Ectodermal cell (in vitro differentiated cells): ENCODE data around the gene ENTPD3. TPM values are rescaled to one million over a fixed set of nuclear protein-coding genes. Genes with fewer than 3 reads are reported as not detected.

Experiments used
- H3K27ac ChIP-seq: 2 replicates; pipeline ENCODE4 v1.7.0; 2013; ENCODE audit warnings: mild to moderate bottlenecking, low read depth, low read length; ENCODE audit not compliant: insufficient read depth, poor library complexity, severe bottlenecking
- H3K27me3 ChIP-seq: 2 replicates; pipeline ENCODE4 v1.7.0; 2013; ENCODE audit warnings: mild to moderate bottlenecking, low read length; ENCODE audit not compliant: insufficient read depth, control insufficient read depth, poor library complexity, severe bottlenecking
- H3K36me3 ChIP-seq: one replicate; pipeline ENCODE4 v1.7.0; 2013; ENCODE audit warnings: low read length; ENCODE audit not compliant: control insufficient read depth, insufficient read depth
- H3K4me1 ChIP-seq: one replicate; pipeline ENCODE4 v1.7.0; 2013; ENCODE audit warnings: low read length; ENCODE audit not compliant: control insufficient read depth, insufficient read depth
- H3K4me3 ChIP-seq: 2 replicates; pipeline ENCODE4 v1.7.0; 2013; ENCODE audit warnings: low read depth, low read length, control low read depth; ENCODE audit not compliant: insufficient read depth
- H3K9me3 ChIP-seq: 2 replicates; pipeline ENCODE4 v1.7.0; 2013; ENCODE audit warnings: mild to moderate bottlenecking, low read length, moderate library complexity; ENCODE audit not compliant: control insufficient read depth
- WGBS, 2 experiments: methylation state at CpG; one replicate each; pipeline ENCODE4 v1.1.7; 2013; ENCODE audit warnings: missing lambda C conversion rate in 2 of 2; 5-methylcytosine and 5-hydroxymethylcytosine counted together
- polyA plus RNA-seq, 4 experiments: library from polyadenylated mRNA; stranded (reverse); fragments of 50-300 nt; gene quantifications; one replicate each; pipeline ENCODE4 v1.2.3, GENCODE V29; 2013

Gene ENTPD3, protein sequence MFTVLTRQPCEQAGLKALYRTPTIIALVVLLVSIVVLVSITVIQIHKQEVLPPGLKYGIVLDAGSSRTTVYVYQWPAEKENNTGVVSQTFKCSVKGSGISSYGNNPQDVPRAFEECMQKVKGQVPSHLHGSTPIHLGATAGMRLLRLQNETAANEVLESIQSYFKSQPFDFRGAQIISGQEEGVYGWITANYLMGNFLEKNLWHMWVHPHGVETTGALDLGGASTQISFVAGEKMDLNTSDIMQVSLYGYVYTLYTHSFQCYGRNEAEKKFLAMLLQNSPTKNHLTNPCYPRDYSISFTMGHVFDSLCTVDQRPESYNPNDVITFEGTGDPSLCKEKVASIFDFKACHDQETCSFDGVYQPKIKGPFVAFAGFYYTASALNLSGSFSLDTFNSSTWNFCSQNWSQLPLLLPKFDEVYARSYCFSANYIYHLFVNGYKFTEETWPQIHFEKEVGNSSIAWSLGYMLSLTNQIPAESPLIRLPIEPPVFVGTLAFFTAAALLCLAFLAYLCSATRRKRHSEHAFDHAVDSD
- polyA plus RNA-seq (2013, experiment 1 of 4), result not detected
- not detected for polyA plus RNA-seq (2013, experiment 2 of 4)
- not detected for polyA plus RNA-seq (2013, experiment 3 of 4)
- polyA plus RNA-seq (2013, experiment 4 of 4), result not detected

DNA sequence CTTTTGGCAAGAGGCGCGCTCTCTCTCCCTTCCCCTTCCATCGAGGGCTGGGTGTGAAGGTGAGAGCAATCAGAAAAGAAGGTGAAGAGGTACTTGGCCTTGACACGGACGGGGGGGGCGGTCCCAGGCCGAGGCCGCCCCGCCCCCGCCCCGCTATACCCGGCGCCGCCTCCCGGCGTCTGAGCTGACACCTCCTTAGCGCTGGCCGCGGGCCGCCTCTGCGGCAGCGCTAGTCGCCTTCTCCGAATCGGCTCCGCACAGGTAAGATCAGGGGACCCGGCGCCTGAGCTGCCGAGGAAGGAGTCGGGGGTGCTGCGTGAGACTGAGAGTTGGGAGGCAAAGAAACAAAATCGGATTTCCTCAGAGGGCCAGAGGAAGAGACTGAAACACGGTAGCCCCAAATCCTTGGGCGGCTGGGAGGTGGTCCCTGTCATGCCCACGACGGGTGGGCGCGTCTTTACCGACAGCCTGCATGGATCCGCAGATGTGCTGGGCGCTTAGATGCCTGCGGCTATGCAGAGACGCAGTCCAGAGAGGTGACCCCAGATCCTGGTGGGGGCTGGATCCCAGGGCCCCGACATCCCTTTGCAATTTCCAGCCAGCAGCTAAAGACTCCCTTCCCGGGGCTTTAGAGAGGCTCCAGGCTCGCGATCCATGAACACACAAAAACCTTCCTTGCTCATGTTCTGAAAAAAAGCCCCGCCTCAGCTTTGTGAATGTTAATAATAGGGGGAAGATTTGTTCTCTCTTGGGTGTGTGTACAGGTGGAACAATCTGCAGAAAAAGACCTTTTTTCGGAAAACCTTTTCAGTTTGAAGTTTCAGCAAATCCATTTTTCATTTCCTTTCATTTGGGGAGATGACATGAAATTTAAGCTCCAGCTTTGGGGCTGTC, at the start of gene ENTPD3:
ENTPD3 (plus strand) TSS at position 184 of the 894 bp plus-strand sequence. CDS start 874 bp downstream, outside the sequence.
- no peak within 1 kb of the TSS for H3K27ac ChIP-seq
- H3K4me3 ChIP-seq, result peak within 1 kb of the TSS; percentile 31
- H3K36me3 ChIP-seq, result no peaks in the 10 kb centered on the region
- peaks cover 42% of the 10 kb centered on the region for H3K27me3 ChIP-seq
- no peaks in the 10 kb centered on the region for H3K9me3 ChIP-seq
- H3K4me1 ChIP-seq, result no peaks in the 10 kb centered on the region
- 6% methylated on average over 49 of the region's 49 CpGs for WGBS, 2 experiments

DNA sequence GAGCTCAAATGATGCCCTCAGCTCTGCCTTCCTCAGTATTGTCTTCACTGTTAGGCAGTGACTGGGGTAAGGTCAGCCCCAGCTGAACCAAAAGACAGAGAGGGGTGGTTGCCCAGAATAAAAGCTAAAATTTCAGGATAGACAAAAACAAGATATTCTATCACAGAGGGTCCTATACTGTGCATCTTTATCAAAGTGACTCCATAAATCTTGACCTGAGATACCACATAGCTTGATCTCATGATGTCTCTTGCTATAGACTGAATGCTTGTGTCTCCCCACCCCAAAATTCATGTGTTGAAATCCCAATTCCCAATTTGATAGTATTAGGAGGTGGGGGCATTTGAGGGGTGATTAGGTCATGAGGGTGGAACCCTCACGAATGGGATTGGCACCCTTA, 47.1 kb upstream of the ENTPD3 start:
- no peak overlapping the region for H3K27ac ChIP-seq
- H3K36me3 ChIP-seq, result no peaks in the 10 kb centered on the region
- no peaks in the 10 kb centered on the region for H3K27me3 ChIP-seq
- 88 to 90% methylated on average over 1 of the region's 1 CpG for WGBS, 2 experiments
- H3K4me3 ChIP-seq, result no peak overlapping the region
- H3K4me1 ChIP-seq, result no peaks in the 10 kb centered on the region
- no peaks in the 10 kb centered on the region for H3K9me3 ChIP-seq

DNA sequence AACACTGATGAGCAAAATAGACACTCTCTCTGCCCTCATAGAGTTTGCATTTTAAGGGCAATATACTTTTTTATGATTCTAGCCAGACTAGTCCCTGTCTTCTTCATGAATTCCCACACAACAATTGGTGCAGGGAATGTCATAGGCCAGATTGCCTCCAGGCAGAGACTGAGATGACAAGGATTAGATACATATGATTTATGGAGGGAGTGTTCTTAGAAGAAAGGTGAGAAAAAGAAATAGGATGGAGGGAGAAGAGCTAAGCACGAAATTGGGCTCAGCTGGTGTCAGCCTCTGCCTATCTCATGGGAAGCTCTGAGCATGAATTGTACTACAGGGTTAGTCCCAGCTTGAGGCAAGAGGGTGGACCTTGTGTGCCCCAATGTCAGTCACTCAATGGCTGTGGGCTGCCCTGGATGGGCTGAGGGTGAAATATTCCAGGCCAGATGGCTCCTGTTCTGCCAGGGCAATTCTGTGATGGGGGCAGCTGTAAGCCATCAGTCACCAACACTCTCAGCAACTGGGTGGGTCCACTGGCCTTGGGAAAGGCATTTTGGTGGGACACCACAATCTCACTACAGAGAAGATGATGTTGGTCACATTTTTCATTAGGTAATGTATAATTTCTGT, 46.3 kb upstream of the ENTPD3 start:
- Histone ChIP-seq H3K4me3 (no peak overlapping the region), H3K4me1 (no peaks in the 10 kb centered on the region), H3K36me3 (no peaks in the 10 kb centered on the region), H3K27ac (no peak overlapping the region), H3K27me3 (no peaks in the 10 kb centered on the region), H3K9me3 (no peaks in the 10 kb centered on the region)
- WGBS, 2 experiments, result 79 to 88% methylated on average over 1 of the region's 1 CpG

DNA sequence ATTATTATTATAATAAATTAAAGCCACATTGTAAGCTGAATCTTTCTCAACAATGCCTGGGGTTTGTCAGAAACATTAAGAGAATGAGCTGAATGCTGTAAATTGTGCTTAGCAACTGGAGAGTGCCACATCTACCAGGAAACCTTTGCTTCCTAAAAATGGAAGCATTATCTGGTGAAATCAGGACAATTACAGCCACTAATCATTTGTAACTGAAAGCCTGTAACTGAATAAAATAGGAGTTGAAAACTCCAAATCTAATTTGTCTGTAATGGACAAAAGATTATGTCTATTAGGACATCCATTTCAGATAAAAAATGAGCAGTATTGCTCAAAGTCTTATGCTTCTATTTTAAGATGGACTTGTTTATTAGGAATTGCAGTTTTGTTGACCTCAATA, 45.3 kb upstream of the ENTPD3 start:
- H3K36me3 ChIP-seq, result no peaks in the 10 kb centered on the region
- no peak overlapping the region for H3K27ac ChIP-seq
- H3K4me3 ChIP-seq, result no peak overlapping the region
- no peaks in the 10 kb centered on the region for H3K9me3 ChIP-seq
- H3K27me3 ChIP-seq, result no peaks in the 10 kb centered on the region
- no peaks in the 10 kb centered on the region for H3K4me1 ChIP-seq

DNA sequence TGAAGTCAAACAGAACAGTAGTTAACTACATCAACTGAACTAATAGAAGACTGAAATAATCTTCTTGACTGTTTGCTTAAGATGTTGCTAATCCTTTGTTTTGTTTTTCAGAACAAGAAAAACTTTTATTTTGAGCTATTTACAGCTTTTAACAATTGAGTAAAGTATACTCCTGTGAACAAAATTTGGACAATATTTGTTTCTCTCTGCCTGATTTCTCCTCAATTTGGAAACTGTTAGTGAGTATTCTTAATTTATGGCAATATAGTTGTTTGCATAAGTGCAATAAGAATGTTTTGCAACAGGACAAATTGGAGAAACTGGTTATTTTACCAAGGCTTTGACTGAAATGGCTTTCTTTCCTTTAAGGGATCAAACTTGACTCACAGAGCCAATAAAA, 36.5 kb upstream of the ENTPD3 start:
- H3K27ac ChIP-seq, result no peak overlapping the region
- H3K36me3 ChIP-seq, result no peaks in the 10 kb centered on the region
- H3K9me3 ChIP-seq, result no peaks in the 10 kb centered on the region
- no peaks in the 10 kb centered on the region for H3K27me3 ChIP-seq
- no peak overlapping the region for H3K4me3 ChIP-seq
- H3K4me1 ChIP-seq, result no peaks in the 10 kb centered on the region

DNA sequence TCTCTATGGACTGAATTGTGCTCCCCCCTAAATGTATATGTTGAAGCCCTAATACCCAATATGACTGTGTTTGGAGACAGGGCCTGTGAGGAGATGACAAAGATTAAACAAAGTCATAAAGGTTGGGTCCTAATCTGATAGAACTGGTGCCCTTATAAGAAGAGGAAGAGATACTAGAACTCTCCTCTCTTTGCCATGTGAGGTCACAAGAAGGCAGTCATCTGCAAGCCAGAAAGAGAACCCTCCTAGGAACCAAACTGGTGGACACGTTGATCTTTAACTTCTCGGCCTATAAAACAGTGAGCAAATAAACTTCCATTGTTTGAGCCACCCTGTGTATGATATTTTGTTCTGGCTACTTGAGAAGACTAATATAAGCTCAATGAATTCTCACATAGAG, 31.6 kb upstream of the ENTPD3 start:
- Histone ChIP-seq H3K9me3 (no peaks in the 10 kb centered on the region), H3K27ac (no peak overlapping the region), H3K36me3 (no peaks in the 10 kb centered on the region), H3K4me1 (no peaks in the 10 kb centered on the region), H3K4me3 (no peak overlapping the region), H3K27me3 (no peaks in the 10 kb centered on the region)
- 81 to 92% methylated on average over 2 of the region's 2 CpGs for WGBS, 2 experiments

DNA sequence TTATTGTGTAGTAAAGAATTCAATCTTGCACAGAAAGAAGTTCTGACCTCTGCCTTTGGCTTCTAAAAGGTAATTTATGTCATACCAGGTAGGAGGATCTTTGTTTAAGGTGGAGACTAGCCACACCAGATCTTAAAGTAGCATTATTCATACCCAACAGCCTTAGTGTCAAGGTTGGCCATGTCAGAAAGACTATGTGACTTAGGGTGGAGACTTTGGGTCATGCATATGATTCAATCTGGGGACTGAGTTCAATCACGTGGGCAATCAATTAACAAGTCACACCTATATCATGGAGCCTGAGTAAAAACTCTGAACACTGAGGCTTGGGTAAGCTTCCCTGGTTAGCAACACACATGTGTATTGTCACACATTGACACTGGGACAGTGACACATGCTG, 28.5 kb upstream of the ENTPD3 start:
- H3K9me3 ChIP-seq, result no peaks in the 10 kb centered on the region
- H3K36me3 ChIP-seq, result no peaks in the 10 kb centered on the region
- H3K4me1 ChIP-seq, result no peaks in the 10 kb centered on the region
- H3K27ac ChIP-seq, result no peak overlapping the region
- H3K27me3 ChIP-seq, result no peaks in the 10 kb centered on the region
- 92 to 96% methylated on average over 1 of the region's 1 CpG for WGBS, 2 experiments
- no peak overlapping the region for H3K4me3 ChIP-seq

DNA sequence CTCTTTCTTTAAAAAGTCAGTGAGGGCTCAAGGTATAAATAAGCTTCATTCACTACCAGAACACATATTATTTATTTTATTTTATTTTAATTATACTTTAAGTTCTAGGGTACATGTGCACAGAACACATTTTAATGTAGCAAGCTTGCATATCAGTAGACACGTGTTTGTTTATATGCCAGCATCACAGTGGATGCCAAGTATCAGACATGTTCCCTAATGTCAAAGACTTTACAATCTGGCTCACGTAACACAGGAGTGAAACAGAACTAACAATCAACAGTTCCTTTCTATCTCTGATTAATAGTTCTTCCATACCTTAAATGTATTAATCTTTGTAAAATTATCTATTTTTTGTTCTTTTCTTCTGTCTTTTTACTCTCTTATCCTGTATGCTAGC, 23.3 kb upstream of the ENTPD3 start:
- H3K9me3 ChIP-seq, result no peaks in the 10 kb centered on the region
- 88 to 92% methylated on average over 2 of the region's 2 CpGs for WGBS, 2 experiments
- H3K4me1 ChIP-seq, result no peaks in the 10 kb centered on the region
- H3K4me3 ChIP-seq, result no peak overlapping the region
- H3K27ac ChIP-seq, result no peak overlapping the region
- no peaks in the 10 kb centered on the region for H3K36me3 ChIP-seq
- no peaks in the 10 kb centered on the region for H3K27me3 ChIP-seq

DNA sequence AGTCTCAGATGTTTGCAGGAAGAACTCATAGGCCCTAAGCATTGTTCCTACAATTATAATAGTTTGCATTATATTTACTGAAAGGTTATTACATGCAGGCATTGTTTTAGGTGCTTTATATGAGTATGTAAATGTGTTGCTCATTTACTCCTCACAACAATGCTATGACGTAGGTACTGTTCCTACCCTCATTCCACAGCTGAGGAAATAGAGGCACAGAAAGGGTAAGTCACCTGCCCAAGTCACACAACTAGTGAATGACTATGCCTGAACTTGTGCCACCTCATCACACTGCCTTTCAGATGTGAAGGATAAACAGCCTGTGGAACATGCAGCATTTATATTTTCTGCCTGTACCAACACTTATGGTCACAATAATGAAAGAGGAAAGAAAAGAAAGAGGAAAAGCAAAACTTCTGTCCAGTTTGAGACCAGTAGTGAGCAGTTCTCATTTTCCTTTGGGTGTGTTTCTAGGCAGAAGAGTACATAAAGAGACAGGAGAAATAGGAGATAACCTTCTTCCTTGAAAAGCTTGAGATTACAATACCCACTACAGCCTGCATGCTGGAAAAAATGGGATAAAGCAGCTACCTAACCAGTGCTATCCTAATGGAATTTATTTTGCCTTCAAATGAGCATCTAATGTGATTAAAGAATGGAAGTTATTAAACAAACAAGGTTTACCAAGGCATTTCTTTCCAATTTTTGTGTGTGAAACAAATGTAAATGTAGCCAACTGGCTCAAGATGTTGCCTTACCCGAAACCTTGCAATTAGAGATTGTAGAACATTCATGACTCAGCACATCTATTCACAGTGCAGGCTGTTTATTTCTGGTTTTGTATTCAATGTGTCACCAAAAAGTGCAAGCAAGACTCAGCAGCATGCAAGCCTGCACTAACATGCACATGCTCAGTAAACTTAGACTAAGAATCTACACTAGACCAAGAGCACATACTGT, 20.5 kb upstream of the ENTPD3 start:
- H3K27me3 ChIP-seq, result no peaks in the 10 kb centered on the region
- H3K4me1 ChIP-seq, result no peaks in the 10 kb centered on the region
- no peaks in the 10 kb centered on the region for H3K9me3 ChIP-seq
- no peak overlapping the region for H3K4me3 ChIP-seq
- no peak overlapping the region for H3K27ac ChIP-seq
- no peaks in the 10 kb centered on the region for H3K36me3 ChIP-seq
- 83 to 95% methylated on average over 2 of the region's 2 CpGs for WGBS, 2 experiments
